OCI-LY7 (cell line): ENCODE measurements around the gene WDR90.

Experiments
- CTCF ChIP-seq: fragments of 200-600 bp; sonication (generic); conservative IDR thresholded peaks from 2 replicates; pipeline ENCODE4 v1.5.1; 2014; ENCODE audit warnings: mild to moderate bottlenecking, antibody characterized with exemption, low read length, moderate library complexity, mixed read lengths
- EZH2phosphoT487 ChIP-seq: fragments of 200-600 bp; sonication (generic); IDR thresholded peaks from 2 replicates; pipeline ENCODE4 v1.6.1; 2018; ENCODE audit warnings: low read depth, borderline replicate concordance, mild to moderate bottlenecking, mixed run types, antibody characterized with exemption, low read length, moderate library complexity, mixed read lengths

GRCh38 chr16:710500-711075 lies 61.4 kb downstream of the WDR90 start:
- TF ChIP-seq CTCF (no peak), EZH2phosphoT487 (no peak)
